Retinal pigment epithelial cell (primary cell): ENCODE measurements around the gene AFF3.

Source experiments
- DNase-seq: peaks from one replicate; pipeline ENCODE4 v3.0.0-alpha.2; 2010; ENCODE audit warnings: low read depth
- H3K4me3 ChIP-seq: 2 replicates; pipeline ENCODE4 v1.5.1; 2011; ENCODE audit warnings: mild to moderate bottlenecking, low read length, control low read depth, moderate library complexity
- CTCF ChIP-seq: conservative IDR thresholded peaks from 2 replicates; pipeline ENCODE4 v1.5.1; 2011; ENCODE audit warnings: low read depth, low read length, control low read depth, inconsistent platforms

Gene AFF3

GRCh38 chr2:99880148-99880963, 262.0 kb downstream of the AFF3 start:
- DNase-seq = peak; percentile 87
- TF ChIP-seq CTCF = no peak
- no peak overlapping the region for H3K4me3 ChIP-seq

GRCh38 chr2:99879481-99879880, 262.9 kb downstream of the AFF3 start:
- no peak for TF ChIP-seq CTCF
- DNase-seq = no peak

GRCh38 chr2:99878581-99879350, 263.6 kb downstream of the AFF3 start:
- DNase-seq = peak; percentile 84
- H3K4me3 ChIP-seq = no peak overlapping the region
- TF ChIP-seq CTCF = no peak

More at GRCh38 chr2:99879481-99879880, 262.9 kb downstream of the AFF3 start:
- no peak overlapping the region for H3K4me3 ChIP-seq

GRCh38 chr2:99877963-99878362, 264.4 kb downstream of the AFF3 start:
- TF ChIP-seq CTCF = no peak
- no peak for DNase-seq
- no peak overlapping the region for H3K4me3 ChIP-seq

- TF ChIP-seq CTCF = no peak
- no peak for DNase-seq
- no peak overlapping the region for H3K4me3 ChIP-seq
Measured at GRCh38 chr2:99876956-99877355, 265.4 kb downstream of the AFF3 start.

GRCh38 chr2:99875627-99876201, 266.7 kb downstream of the AFF3 start:
- DNase-seq = no peak
- no peak for TF ChIP-seq CTCF
- no peak overlapping the region for H3K4me3 ChIP-seq
